SH-SY5Y (cell line): Measurements from ENCODE around the gene SLC48A1.

Source experiments
- GATA2 ChIP-seq: IDR thresholded peaks from 2 replicates; pipeline ENCODE4 v1.6.1; 2011; ENCODE audit warnings: mild to moderate bottlenecking, low read depth, low read length
- GATA3 ChIP-seq: IDR thresholded peaks from 2 replicates; pipeline ENCODE4 v1.6.1; 2011; ENCODE audit warnings: low read depth, mild to moderate bottlenecking, low read length, moderate library complexity

DNA sequence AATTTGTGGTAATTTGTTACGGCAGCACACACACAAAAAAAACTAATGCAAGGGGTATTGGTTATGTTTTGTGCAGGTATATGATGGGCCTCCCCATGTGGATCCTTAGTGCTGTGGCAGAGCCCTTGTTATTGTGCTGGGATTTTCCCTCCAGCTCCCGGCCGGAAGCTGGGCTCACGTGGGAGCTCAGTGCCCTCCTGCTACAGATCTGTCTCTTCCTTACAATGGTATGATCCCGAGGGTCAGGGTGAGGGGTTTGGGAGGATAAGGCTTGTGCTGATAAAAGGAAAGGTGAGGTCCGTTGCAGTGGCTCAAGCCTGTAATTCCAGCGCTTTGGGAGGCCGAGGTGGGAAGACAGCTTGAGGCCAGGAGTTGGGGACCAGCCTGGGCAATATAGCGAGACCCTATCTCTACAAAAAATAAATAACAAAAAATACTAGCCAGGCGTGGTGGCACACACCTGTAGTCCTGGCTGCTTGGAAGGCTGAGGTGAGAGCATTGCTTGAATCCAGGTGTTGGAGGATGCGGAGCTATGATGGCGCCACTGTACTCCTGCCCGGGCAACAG lies 861 bp upstream of the SLC48A1 start:
- TF ChIP-seq GATA2 (no peak), GATA3 (no peak)
